ENCODE results near the gene REXO1.
A peak's percentile ranks its signal among the peaks of the same experiment; 100 is the strongest.

The REXO1 gene

GRCh38 chr19:1828279-1829238 is 19.7 kb downstream of the REXO1 start:
- DNase-seq (ENCODE audit: low spot score): no peak

GRCh38 chr19:1827566-1828278 is 20.6 kb downstream of the REXO1 start:
- DNase-seq (ENCODE audit: low spot score): no peak

- no peak for DNase-seq (ENCODE audit: low spot score)
Observed at GRCh38 chr19:1826557-1827521, 21.4 kb downstream of the REXO1 start.

GRCh38 chr19:1825909-1826556 is 22.2 kb downstream of the REXO1 start:
- DNase-seq (ENCODE audit: low spot score): peak; percentile 95

- DNase-seq (ENCODE audit: low spot score): no peak
Observed at GRCh38 chr19:1824252-1824622, 24.0 kb downstream of the REXO1 start.

- DNase-seq (ENCODE audit: low spot score): no peak
Observed at GRCh38 chr19:1823539-1824251, 24.6 kb downstream of the REXO1 start.

GRCh38 chr19:1823020-1823419 is 25.3 kb downstream of the REXO1 start:
- DNase-seq (ENCODE audit: low spot score): no peak

- DNase-seq (ENCODE audit: low spot score): no peak
Observed at GRCh38 chr19:1822210-1822609, 26.1 kb downstream of the REXO1 start.

- DNase-seq (ENCODE audit: low spot score): no peak
Observed at GRCh38 chr19:1819341-1820255, 28.7 kb downstream of the REXO1 start.

- no peak for DNase-seq (ENCODE audit: low spot score)
Observed at GRCh38 chr19:1818549-1819195, 29.6 kb downstream of the REXO1 start.

GRCh38 chr19:1817553-1818179 is 30.6 kb downstream of the REXO1 start:
- no peak for DNase-seq (ENCODE audit: low spot score)

GRCh38 chr19:1816530-1817298 is 31.6 kb downstream of the REXO1 start:
- DNase-seq (ENCODE audit: low spot score): no peak

GRCh38 chr19:1815605-1816529 is 32.4 kb downstream of the REXO1 start:
- DNase-seq (ENCODE audit: low spot score): no peak

- no peak for DNase-seq (ENCODE audit: low spot score)
Observed at GRCh38 chr19:1814833-1815604, 33.3 kb downstream of the REXO1 start.

- no peak for DNase-seq (ENCODE audit: low spot score)
Observed at GRCh38 chr19:1814391-1814790, 33.9 kb downstream of the REXO1 start.
